NCI-H446 (cell line): ENCODE data around the gene VIPR1.

Source experiments
- DNase-seq, 2 experiments: peaks; one replicate each; lab custom pipeline; 2025; lab: John Stamatoyannopoulos, UW

The VIPR1 gene

GRCh38 chr3:42502429-42503250, at the start of gene VIPR1:
Gene VIPR1 (plus strand): TSS chr3:42502643. CDS start chr3:42502736, 93 bp downstream.
- peak in 1 of 2 experiments; percentile 44 for DNase-seq

GRCh38 chr3:42456211-42456610, 46.2 kb upstream of the VIPR1 start:
- no peak for DNase-seq

- no peak for DNase-seq
These were observed 43.3 kb upstream of the VIPR1 start for GRCh38 chr3:42459151-42459550.

- no peak for DNase-seq
These were observed 40.7 kb upstream of the VIPR1 start for GRCh38 chr3:42461762-42462161.

GRCh38 chr3:42463093-42463492, 39.4 kb upstream of the VIPR1 start:
- no peak for DNase-seq

- no peak for DNase-seq
These were observed 34.3 kb upstream of the VIPR1 start for GRCh38 chr3:42468111-42468510.

GRCh38 chr3:42472555-42472954, 29.9 kb upstream of the VIPR1 start:
- no peak for DNase-seq

- DNase-seq: peak in 1 of 2 experiments; percentile 2
These were observed 29.1 kb upstream of the VIPR1 start for GRCh38 chr3:42473083-42473932.

- no peak for DNase-seq
These were observed 26.0 kb upstream of the VIPR1 start for GRCh38 chr3:42476225-42477125.

GRCh38 chr3:42477696-42478095, 24.7 kb upstream of the VIPR1 start:
- no peak for DNase-seq

- no peak for DNase-seq
These were observed 23.6 kb upstream of the VIPR1 start for GRCh38 chr3:42478830-42479229.

GRCh38 chr3:42486814-42487565, 15.5 kb upstream of the VIPR1 start:
- DNase-seq: no peak

- DNase-seq: no peak
These were observed 13.8 kb upstream of the VIPR1 start for GRCh38 chr3:42488687-42489086.

- DNase-seq: no peak
These were observed 13.1 kb upstream of the VIPR1 start for GRCh38 chr3:42489116-42489936.

- no peak for DNase-seq
These were observed 12.6 kb upstream of the VIPR1 start for GRCh38 chr3:42489937-42490227.

- DNase-seq: no peak
These were observed 12.2 kb upstream of the VIPR1 start for GRCh38 chr3:42490243-42490642.

GRCh38 chr3:42491881-42492507, 10.4 kb upstream of the VIPR1 start:
- DNase-seq: no peak

GRCh38 chr3:42492508-42493080, 9.8 kb upstream of the VIPR1 start:
- DNase-seq: no peak

GRCh38 chr3:42493126-42493797, 9.2 kb upstream of the VIPR1 start:
- no peak for DNase-seq
